ENCODE measurements around the gene PGAM5.

- TF ChIP-seq RCOR1 (IDR thresholded peaks at IDR 0.05; ENCODE audit: low read depth, low read length) (no peak), CTCF (IDR thresholded peaks at IDR 0.05) (no peak), SMC3 (IDR thresholded peaks at IDR 0.05) (no peak), RFX5 (IDR thresholded peaks at IDR 0.05) (no peak), POLR2A (IDR thresholded peaks at IDR 0.05; ENCODE audit: low read length) (no peak), PBX3 (IDR thresholded peaks at IDR 0.05) (no peak), CHD2 (IDR thresholded peaks at IDR 0.05; ENCODE audit: low read length, partially characterized antibody) (no peak), JUN (IDR thresholded peaks at IDR 0.05) (no peak), RARB (CRISPR knock-in tag; IDR thresholded peaks at IDR 0.05) (no peak), FOSL2 (IDR thresholded peaks at IDR 0.05) (no peak), FOSL2 (CRISPR knock-in tag; IDR thresholded peaks at IDR 0.05) (no peak), REST (IDR thresholded peaks at IDR 0.05) (no peak), MAFK (IDR thresholded peaks at IDR 0.05; ENCODE audit: partially characterized antibody) (no peak), BCL3 (IDR thresholded peaks at IDR 0.05) (no peak), BHLHE40 (IDR thresholded peaks at IDR 0.05; ENCODE audit: low read depth, low read length) (no peak)
Measured at GRCh38 chr12:132746613-132747012, 36.0 kb downstream of the PGAM5 start.
